ENCODE data around the gene ZNF175.

DNA sequence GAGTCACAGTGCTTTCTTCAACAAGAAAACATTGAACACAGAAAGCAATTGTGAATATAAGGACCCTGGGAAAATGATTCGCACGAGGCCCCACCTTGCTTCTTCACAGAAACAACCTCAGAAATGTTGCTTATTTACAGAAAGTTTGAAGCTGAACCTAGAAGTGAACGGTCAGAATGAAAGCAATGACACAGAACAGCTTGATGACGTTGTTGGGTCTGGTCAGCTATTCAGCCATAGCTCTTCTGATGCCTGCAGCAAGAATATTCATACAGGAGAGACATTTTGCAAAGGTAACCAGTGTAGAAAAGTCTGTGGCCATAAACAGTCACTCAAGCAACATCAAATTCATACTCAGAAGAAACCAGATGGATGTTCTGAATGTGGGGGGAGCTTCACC lies 15.7 kb downstream of the ZNF175 start:
- TF ChIP-seq CTCF (IDR thresholded peaks at IDR 0.05; ENCODE audit: extremely low read depth in 1 of 2, insufficient read depth in 1 of 2, low read depth in 1 of 2, low read length in 2 of 2) (no peak), POLR2AphosphoS5 (IDR thresholded peaks at IDR 0.05; ENCODE audit: insufficient read depth, low read depth, low read length) (no peak), POLR2A (IDR thresholded peaks at IDR 0.05; ENCODE audit: low read depth, low read length) (no peak), EZH2 (IDR thresholded peaks at IDR 0.05; ENCODE audit: borderline replicate concordance, low read depth, low read length, severe bottlenecking) (no peak)
- TF ChIP-seq, protein P1, sequence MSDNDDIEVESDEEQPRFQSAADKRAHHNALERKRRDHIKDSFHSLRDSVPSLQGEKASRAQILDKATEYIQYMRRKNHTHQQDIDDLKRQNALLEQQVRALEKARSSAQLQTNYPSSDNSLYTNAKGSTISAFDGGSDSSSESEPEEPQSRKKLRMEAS (IDR thresholded peaks at IDR 0.05; ENCODE audit: insufficient read depth, insufficient read length): no peak

Measured in endothelial cell of umbilical vein (primary cell).